Heart left ventricle (tissue), 16 donors: ENCODE data around the gene TTC17. TPM values are rescaled to one million over a fixed set of nuclear protein-coding genes. Genes with fewer than 3 reads are reported as not detected.

Experiments used
- ATAC-seq, 4 donors: fragments of 200-7000 bp; cut with Tn5 transposase; one replicate each; pipeline ENCODE4 v1.9.1; 2020 to 2022; ENCODE audit warnings: moderate library complexity in 4 of 4, mild to moderate bottlenecking in 3 of 4, moderate number of reproducible peaks in 1 of 4
- DNase-seq, 5 donors: peaks; one replicate each; pipeline ENCODE4 v3.0.0-alpha.2; 2020
- H3K27ac ChIP-seq, 12 donors: fragments of 200-600 bp; sonication (generic) in 4 of 12; one replicate each; pipeline versions ENCODE4 v1.5.0 to v1.8.0; 2016 to 2022; ENCODE audit warnings: mild to moderate bottlenecking in 2 of 12
- H3K27me3 ChIP-seq, 9 donors: fragments of 200-600 bp; sonication (generic) in 2 of 9; one replicate each; pipeline versions ENCODE4 v1.5.1 to v1.8.0; 2016 to 2022; ENCODE audit warnings: mild to moderate bottlenecking in 3 of 9
- H3K36me3 ChIP-seq, 9 donors: fragments of 200-600 bp; sonication (generic) in 2 of 9; one replicate each; pipeline versions ENCODE4 v1.5.0 to v1.8.0; 2018 to 2022; ENCODE audit warnings: mild to moderate bottlenecking in 2 of 9
- H3K4me1 ChIP-seq, 12 donors: fragments of 200-600 bp; sonication (generic) in 4 of 12; one replicate each; pipeline versions ENCODE4 v1.5.0 to v1.8.0; 2016 to 2022; ENCODE audit warnings: mild to moderate bottlenecking in 3 of 12
- H3K4me3 ChIP-seq, 12 donors: fragments of 200-600 bp; sonication (generic) in 4 of 12; one replicate each; pipeline versions ENCODE4 v1.5.0 to v1.8.0; 2017 to 2022; ENCODE audit warnings: mild to moderate bottlenecking in 9 of 12, moderate library complexity in 4 of 12
- H3K9me3 ChIP-seq, 12 donors: fragments of 200-600 bp; sonication (generic) in 4 of 12; one replicate each; pipeline versions ENCODE4 v1.5.0 to v1.8.0; 2016 to 2022; ENCODE audit warnings: mild to moderate bottlenecking in 1 of 12
- CTCF ChIP-seq, 12 donors: fragments of 200-600 bp; sonication (generic) in 4 of 12; IDR thresholded peaks; one replicate each; pipeline versions ENCODE4 v1.5.0 to v1.8.0; 2018 to 2022; ENCODE audit warnings: antibody characterized with exemption in 12 of 12, mild to moderate bottlenecking in 5 of 12
- POLR2A ChIP-seq, 2 donors: fragments of 450-650 bp; IDR thresholded peaks; one replicate each; pipeline ENCODE4 v1.6.1; 2017; ENCODE audit warnings: antibody characterized with exemption in 2 of 2, mild to moderate bottlenecking in 2 of 2, moderate library complexity in 2 of 2
- WGBS, 4 donors: extraction: QIAGEN DNeasy Blood & Tissue Kit in 2 of 4; methylation state at CpG; one replicate each; pipeline versions ENCODE4 v1.1.5 to v1.1.7; 2013 to 2018; 5-methylcytosine and 5-hydroxymethylcytosine counted together
- intact Hi-C, 10 donors: fragments of 100-400 bp; cut with DNase I; formaldehyde crosslinking; loops; one replicate each; pipeline versions ENCODE4 v1.11.1 to v1.14.2; 2022
- polyA plus RNA-seq, 2 donors: library from polyadenylated mRNA; stranded (reverse); fragments of 200-250 nt; gene quantifications; one replicate each; pipeline ENCODE4 v1.2.3, GENCODE V29; 2013
- total RNA-seq, 9 donors: library from RNA; depleted of rRNA in 2 of 9; stranded (reverse); fragments of >200 nt in 2 of 9; fragmentation: NEBNext Ultra II Directional in 3 of 9; extraction: Animal tissue kit (Norgen Biotek cat#: 25700) in 3 of 9; gene quantifications; one replicate each; pipeline versions ENCODE4 v1.1.0 to v1.2.4, GENCODE V29; 2016 to 2023
- donor health status: ischemic (EF 13 %, LVEDD 7.1; RV severe dilation, severe dysfunction).
- donor health status: healthy with polysubstance abuse.
- donor health status: DM: no; HTN: yes; CAD: no.
- donor health status: DM: no; HTN: no; CAD: no.
- donor health status: ischemic (EF 25% LVEDD 6.9; RV normal size, moderate dysfunction).
- donor health status: ischemic (EF 25% LVEDD 5.7; RV mildly dilated, moderate dysfunction).
- donor health status: healthy.
- donor health status: DM: yes; HTN: yes; CAD: no.
- donor health status: ischemic (EF 35%, LVEDD 5.7; RV mildly dilated, moderate dysfunction).
- donor health status: nonischemic (EF 11% LVEDD 7.7; RV severe dilation, severe dysfunction).
- donor health status: DM: yes; HTN: yes; CAD: no.
- donor health status: PGD.
- donor health status: ischemic (EF 29% LVEDD 5.4; RV normal size, mild dysfunction).
- donor health status: nonischemic (EF 23%, LVEDD 6.1; RV moderate dilation, normal function).

The TTC17 gene
- total and polyA plus RNA-seq, 11 donors = 20.9 to 43.9 (median 30.2) TPM

DNA sequence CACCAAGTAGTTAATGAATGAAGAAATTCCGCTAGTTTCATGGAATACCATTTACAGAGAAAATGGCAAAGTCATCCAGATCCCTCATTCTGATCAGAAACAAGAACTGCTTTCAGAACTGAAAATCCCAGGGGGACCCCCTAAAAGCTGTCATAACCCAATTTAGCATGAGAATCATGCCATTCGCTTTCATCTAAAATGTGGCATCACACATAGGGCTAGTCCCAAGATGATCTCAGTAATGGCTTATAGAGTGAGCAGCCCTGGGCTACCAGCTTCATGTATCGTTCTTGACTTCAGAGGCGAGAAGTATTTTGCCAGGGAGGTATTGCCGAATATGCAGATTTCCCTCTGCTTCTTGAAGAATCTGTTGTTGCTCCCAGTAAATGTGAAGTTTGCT is 134.0 kb downstream of the TTC17 start:
- Histone ChIP-seq H3K36me3 (peaks cover 0 to 69% (median 53%) of the 10 kb centered on the region in 9 donors), H3K4me1 (no peaks in the 10 kb centered on the region), H3K9me3 (no peaks in the 10 kb centered on the region), H3K27ac (no peak overlapping the region), H3K27me3 (no peaks in the 10 kb centered on the region), H3K4me3 (no peak overlapping the region)
- 87 to 98% (median 95%) methylated on average over 5 of the region's 5 CpGs for WGBS, 4 donors
- DNase-seq = no peak
- intact Hi-C loops = no loop called here
- ATAC-seq = no peak
- TF ChIP-seq POLR2A (IDR thresholded peaks at IDR 0.05) (no peak), CTCF (IDR thresholded peaks at IDR 0.05) (no peak)

GRCh38 chr11:43493431-43493830 is 134.7 kb downstream of the TTC17 start:
- H3K4me3 ChIP-seq = no peak overlapping the region
- DNase-seq (no peak), ATAC-seq (no peak)
- H3K9me3 ChIP-seq = no peaks in the 10 kb centered on the region
- intact Hi-C loops = no loop called here
- TF ChIP-seq POLR2A (IDR thresholded peaks at IDR 0.05) (no peak), CTCF (IDR thresholded peaks at IDR 0.05) (no peak)
- WGBS, 4 donors = 57 to 72% (median 64%) methylated on average over 5 of the region's 5 CpGs
- H3K36me3 ChIP-seq = peaks cover 0 to 64% (median 53%) of the 10 kb centered on the region in 9 donors
- no peaks in the 10 kb centered on the region for H3K4me1 ChIP-seq
- H3K27ac ChIP-seq = no peak overlapping the region
- H3K27me3 ChIP-seq = no peaks in the 10 kb centered on the region

GRCh38 chr11:43497144-43497543 is 138.4 kb downstream of the TTC17 start:
- DNase-seq = no peak

DNA sequence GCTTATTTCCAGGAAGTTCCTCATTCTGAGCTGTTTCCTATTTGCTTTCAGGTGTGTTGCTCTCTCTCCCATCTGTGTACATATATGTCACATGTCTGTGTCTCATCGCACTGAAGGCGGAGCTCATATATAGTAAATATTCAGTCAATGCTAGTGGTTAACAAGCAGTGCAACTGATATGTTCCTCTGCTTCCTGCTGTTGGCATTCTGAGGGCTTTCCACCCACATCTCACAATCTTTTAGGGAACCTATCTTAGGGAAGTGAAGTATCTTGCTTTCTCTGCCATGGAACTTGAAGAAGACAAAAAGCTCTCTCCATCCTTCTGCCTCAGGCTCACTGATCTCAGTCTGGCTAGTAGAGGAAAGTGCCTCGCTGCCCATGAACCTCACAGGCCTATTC is 139.8 kb downstream of the TTC17 start:
- WGBS, 4 donors = 92 to 98% (median 93%) methylated on average over 3 of the region's 3 CpGs
- peaks cover 0 to 5% (median 0%) of the 10 kb centered on the region in 9 donors for H3K27me3 ChIP-seq
- TF ChIP-seq POLR2A (IDR thresholded peaks at IDR 0.05) = no peak
- no peak for TF ChIP-seq CTCF (IDR thresholded peaks at IDR 0.05)
- no peaks in the 10 kb centered on the region for H3K4me1 ChIP-seq
- no peak overlapping the region for H3K4me3 ChIP-seq
- intact Hi-C loops = no loop called here
- no peak overlapping the region for H3K27ac ChIP-seq
- no peak for ATAC-seq
- no peak for DNase-seq
- H3K36me3 ChIP-seq = peaks cover 0 to 20% (median 16%) of the 10 kb centered on the region in 9 donors
- H3K9me3 ChIP-seq = no peaks in the 10 kb centered on the region

More at GRCh38 chr11:43497144-43497543, 138.4 kb downstream of the TTC17 start:
- no peak for TF ChIP-seq POLR2A (IDR thresholded peaks at IDR 0.05)
- no peak for TF ChIP-seq CTCF (IDR thresholded peaks at IDR 0.05)
- intact Hi-C loops = no loop called here
- WGBS, 4 donors = 78 to 100% (median 91%) methylated on average over 1 of the region's 1 CpG
- Histone ChIP-seq H3K4me1 (no peaks in the 10 kb centered on the region), H3K9me3 (no peaks in the 10 kb centered on the region), H3K4me3 (no peak overlapping the region), H3K36me3 (peaks cover 0 to 34% (median 30%) of the 10 kb centered on the region in 9 donors), H3K27me3 (peaks cover 0 to 5% (median 0%) of the 10 kb centered on the region in 9 donors), H3K27ac (no peak overlapping the region)
- ATAC-seq = no peak
